Choroid plexus epithelial cell (primary cell): ENCODE results near the gene TMEM52.

Source experiments
- DNase-seq: peaks from one replicate; pipeline ENCODE4 v3.0.0-alpha.2; 2010; ENCODE audit warnings: low read depth
- H3K4me3 ChIP-seq: 2 replicates; pipeline ENCODE4 v1.5.1; 2011; ENCODE audit warnings: low read depth, mild to moderate bottlenecking, control low read depth, low read length, moderate library complexity
- TF ChIP-seq, protein P1 (sequence below): conservative IDR thresholded peaks from 2 replicates; pipeline ENCODE4 v1.5.1; 2011; ENCODE audit warnings: low read depth, mild to moderate bottlenecking, control low read depth, inconsistent platforms, low read length, moderate library complexity

Gene TMEM52

DNA sequence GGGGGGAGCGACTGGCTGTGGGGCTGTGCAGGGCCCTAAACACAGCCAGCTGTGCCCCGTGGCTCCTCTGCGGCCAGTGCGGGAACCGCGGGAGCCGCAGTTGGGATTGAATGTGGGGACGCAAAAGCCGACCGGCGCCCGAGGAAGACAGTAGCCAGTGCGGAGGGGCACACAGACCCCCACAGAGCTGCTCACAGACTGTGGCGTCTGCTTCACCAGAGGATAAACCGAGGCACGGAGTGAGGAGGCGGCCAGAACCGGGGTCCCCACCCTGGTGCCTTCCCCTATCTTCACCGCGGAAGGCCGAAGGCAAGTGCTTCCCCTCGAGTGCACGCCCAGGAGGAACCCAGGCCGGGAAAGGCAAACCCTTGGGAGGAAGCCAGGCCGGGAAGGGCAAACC, 8.7 kb upstream of the TMEM52 start:
- TF ChIP-seq, protein P1, sequence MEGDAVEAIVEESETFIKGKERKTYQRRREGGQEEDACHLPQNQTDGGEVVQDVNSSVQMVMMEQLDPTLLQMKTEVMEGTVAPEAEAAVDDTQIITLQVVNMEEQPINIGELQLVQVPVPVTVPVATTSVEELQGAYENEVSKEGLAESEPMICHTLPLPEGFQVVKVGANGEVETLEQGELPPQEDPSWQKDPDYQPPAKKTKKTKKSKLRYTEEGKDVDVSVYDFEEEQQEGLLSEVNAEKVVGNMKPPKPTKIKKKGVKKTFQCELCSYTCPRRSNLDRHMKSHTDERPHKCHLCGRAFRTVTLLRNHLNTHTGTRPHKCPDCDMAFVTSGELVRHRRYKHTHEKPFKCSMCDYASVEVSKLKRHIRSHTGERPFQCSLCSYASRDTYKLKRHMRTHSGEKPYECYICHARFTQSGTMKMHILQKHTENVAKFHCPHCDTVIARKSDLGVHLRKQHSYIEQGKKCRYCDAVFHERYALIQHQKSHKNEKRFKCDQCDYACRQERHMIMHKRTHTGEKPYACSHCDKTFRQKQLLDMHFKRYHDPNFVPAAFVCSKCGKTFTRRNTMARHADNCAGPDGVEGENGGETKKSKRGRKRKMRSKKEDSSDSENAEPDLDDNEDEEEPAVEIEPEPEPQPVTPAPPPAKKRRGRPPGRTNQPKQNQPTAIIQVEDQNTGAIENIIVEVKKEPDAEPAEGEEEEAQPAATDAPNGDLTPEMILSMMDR: no peak
- no peak for DNase-seq
- no peak overlapping the region for H3K4me3 ChIP-seq

- TF ChIP-seq, protein P1: no peak
- DNase-seq: no peak
- H3K4me3 ChIP-seq: no peak overlapping the region
These were observed 8.0 kb upstream of the TMEM52 start for GRCh38 chr1:1926886-1927660.

GRCh38 chr1:1926346-1926811, 7.3 kb upstream of the TMEM52 start:
- DNase-seq: no peak
- TF ChIP-seq, protein P1: no peak
- H3K4me3 ChIP-seq: no peak overlapping the region

- TF ChIP-seq, protein P1: no peak
- no peak for DNase-seq
- no peak overlapping the region for H3K4me3 ChIP-seq
These were observed 6.6 kb upstream of the TMEM52 start for GRCh38 chr1:1925437-1926345.

GRCh38 chr1:1924849-1925248, 5.8 kb upstream of the TMEM52 start:
- no peak for DNase-seq
- no peak overlapping the region for H3K4me3 ChIP-seq
- TF ChIP-seq, protein P1: no peak

- TF ChIP-seq, protein P1: no peak
- H3K4me3 ChIP-seq: no peak overlapping the region
- DNase-seq: no peak
These were observed 5.3 kb upstream of the TMEM52 start for GRCh38 chr1:1924386-1924785.
